Fibroblast of the aortic adventitia (primary cell): ENCODE results near the gene CCNG2. TPM values are rescaled to one million over a fixed set of nuclear protein-coding genes. Genes with fewer than 3 reads are reported as not detected.

Source experiments
- DNase-seq: peaks from one replicate; pipeline ENCODE4 v3.0.0-alpha.2; 2010; ENCODE audit warnings: low read depth
- H3K4me3 ChIP-seq: 2 replicates; pipeline ENCODE4 v1.5.1; 2011; ENCODE audit warnings: low read depth, mild to moderate bottlenecking, control low read depth, low read length, moderate library complexity
- total RNA-seq: library from RNA; depleted of rRNA; stranded (reverse); fragments of >200 nt; gene quantifications from 2 replicates; pipeline ENCODE4 v1.2.3, GENCODE V29; 2012; ENCODE audit warnings: low replicate concordance
- TF ChIP-seq, protein P1 (sequence below): IDR thresholded peaks from 2 replicates; pipeline ENCODE4 v1.5.1; 2011; ENCODE audit warnings: mild to moderate bottlenecking, low read length, control low read depth, inconsistent platforms; ENCODE audit not compliant: insufficient read depth

Gene CCNG2
- total RNA-seq, 1 donor: 22.8 TPM

GRCh38 chr4:77158487-77158861 is 1.5 kb downstream of the CCNG2 start:
- TF ChIP-seq, protein P1, sequence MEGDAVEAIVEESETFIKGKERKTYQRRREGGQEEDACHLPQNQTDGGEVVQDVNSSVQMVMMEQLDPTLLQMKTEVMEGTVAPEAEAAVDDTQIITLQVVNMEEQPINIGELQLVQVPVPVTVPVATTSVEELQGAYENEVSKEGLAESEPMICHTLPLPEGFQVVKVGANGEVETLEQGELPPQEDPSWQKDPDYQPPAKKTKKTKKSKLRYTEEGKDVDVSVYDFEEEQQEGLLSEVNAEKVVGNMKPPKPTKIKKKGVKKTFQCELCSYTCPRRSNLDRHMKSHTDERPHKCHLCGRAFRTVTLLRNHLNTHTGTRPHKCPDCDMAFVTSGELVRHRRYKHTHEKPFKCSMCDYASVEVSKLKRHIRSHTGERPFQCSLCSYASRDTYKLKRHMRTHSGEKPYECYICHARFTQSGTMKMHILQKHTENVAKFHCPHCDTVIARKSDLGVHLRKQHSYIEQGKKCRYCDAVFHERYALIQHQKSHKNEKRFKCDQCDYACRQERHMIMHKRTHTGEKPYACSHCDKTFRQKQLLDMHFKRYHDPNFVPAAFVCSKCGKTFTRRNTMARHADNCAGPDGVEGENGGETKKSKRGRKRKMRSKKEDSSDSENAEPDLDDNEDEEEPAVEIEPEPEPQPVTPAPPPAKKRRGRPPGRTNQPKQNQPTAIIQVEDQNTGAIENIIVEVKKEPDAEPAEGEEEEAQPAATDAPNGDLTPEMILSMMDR: no peak
- DNase-seq: peak; percentile 29
- H3K4me3 ChIP-seq: peak overlapping the region; percentile 97

GRCh38 chr4:77159806-77160205 is 2.8 kb downstream of the CCNG2 start:
- DNase-seq: no peak
- TF ChIP-seq, protein P1: no peak
- peak overlapping the region; percentile 28 for H3K4me3 ChIP-seq

- no peak overlapping the region for H3K4me3 ChIP-seq
- TF ChIP-seq, protein P1: no peak
- DNase-seq: no peak
Measured at GRCh38 chr4:77163641-77164040, 6.6 kb downstream of the CCNG2 start.

DNA sequence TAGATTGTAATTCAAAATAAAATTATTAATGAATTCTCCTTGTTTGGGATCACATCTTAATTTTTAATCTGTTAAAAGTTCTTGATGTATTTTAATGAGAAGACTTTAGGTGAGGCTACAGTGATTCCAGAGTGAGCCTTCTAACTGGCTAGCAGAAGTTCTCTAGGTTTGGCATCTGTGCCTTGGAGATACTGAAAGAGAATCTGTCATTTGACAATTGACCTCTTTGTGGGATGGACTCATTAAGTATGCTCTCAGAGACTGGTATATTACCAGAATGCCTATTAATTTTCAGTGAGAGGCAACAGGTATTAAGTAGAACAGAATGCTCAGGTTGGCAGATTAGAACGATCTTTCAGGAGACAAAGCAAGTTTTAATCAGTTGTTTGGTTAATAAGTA is 10.2 kb downstream of the CCNG2 start:
- H3K4me3 ChIP-seq: no peak overlapping the region
- DNase-seq: no peak
- TF ChIP-seq, protein P1: no peak

GRCh38 chr4:77167866-77168265 is 10.9 kb downstream of the CCNG2 start:
- no peak overlapping the region for H3K4me3 ChIP-seq
- TF ChIP-seq, protein P1: no peak
- no peak for DNase-seq

GRCh38 chr4:77169481-77169880 is 12.5 kb downstream of the CCNG2 start:
- no peak overlapping the region for H3K4me3 ChIP-seq
- TF ChIP-seq, protein P1: no peak
- DNase-seq: no peak

DNA sequence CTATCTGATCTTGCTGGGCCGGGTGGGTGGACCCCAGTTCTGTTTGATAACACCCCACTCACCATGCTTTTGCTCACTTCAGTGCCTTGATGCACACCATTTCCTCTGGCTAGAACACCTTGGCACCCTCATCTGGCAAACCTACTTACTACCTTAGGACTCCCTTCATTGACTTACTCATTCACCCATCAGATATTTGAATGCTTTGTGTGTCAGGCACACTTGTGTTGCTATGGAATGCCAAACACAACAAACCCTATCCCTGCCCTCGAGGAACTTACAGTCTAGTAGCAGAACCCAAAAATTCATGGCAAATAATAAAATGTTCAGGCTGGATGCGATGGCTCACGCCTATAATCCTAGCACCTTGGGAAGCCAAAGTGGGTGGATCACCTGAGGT is 13.9 kb downstream of the CCNG2 start:
- TF ChIP-seq, protein P1: no peak
- DNase-seq: no peak

More for the DNA sequence above, 13.9 kb downstream of the CCNG2 start:
- no peak overlapping the region for H3K4me3 ChIP-seq
